ENCODE data around the gene C10orf90.
A peak's percentile ranks its signal among the peaks of the same experiment; 100 is the strongest.

Gene C10orf90

GRCh38 chr10:126509182-126509581, 161.3 kb downstream of the C10orf90 start:
- no peaks in the 10 kb centered on the region for H3K79me2 ChIP-seq (ENCODE audit: insufficient read depth, low read depth)
- no peaks in the 10 kb centered on the region for H4K20me1 ChIP-seq (ENCODE audit: insufficient read depth)
- H3K4me3 ChIP-seq (IDR thresholded peaks at IDR 0.05; ENCODE audit: insufficient read depth, low read depth, low read length), result no peak overlapping the region
- H3K9ac ChIP-seq, result no peak overlapping the region
- no peaks in the 10 kb centered on the region for H3K4me1 ChIP-seq (ENCODE audit: low read depth, poor library complexity, severe bottlenecking)
- H3K4me2 ChIP-seq, result no peak overlapping the region
- H3K27me3 ChIP-seq (ENCODE audit: insufficient read depth, low read depth), result no peaks in the 10 kb centered on the region
- no peak overlapping the region for H3K27ac ChIP-seq
- TF ChIP-seq CTCF (conservative IDR thresholded peaks at IDR 0.05; ENCODE audit: low read depth, low read length), result no peak
- no peaks in the 10 kb centered on the region for H3K36me3 ChIP-seq (ENCODE audit: insufficient read depth)
- no peak overlapping the region for H2AFZ ChIP-seq (ENCODE audit: low read depth)

- H2AFZ ChIP-seq (ENCODE audit: low read depth), result no peak overlapping the region
- no peak for TF ChIP-seq CTCF (conservative IDR thresholded peaks at IDR 0.05; ENCODE audit: low read depth, low read length)
- no peaks in the 10 kb centered on the region for H3K27me3 ChIP-seq (ENCODE audit: insufficient read depth, low read depth)
- no peak overlapping the region for H3K27ac ChIP-seq
- no peaks in the 10 kb centered on the region for H3K36me3 ChIP-seq (ENCODE audit: insufficient read depth)
- H3K4me1 ChIP-seq (ENCODE audit: low read depth, poor library complexity, severe bottlenecking), result no peaks in the 10 kb centered on the region
- no peaks in the 10 kb centered on the region for H4K20me1 ChIP-seq (ENCODE audit: insufficient read depth)
- H3K9ac ChIP-seq, result no peak overlapping the region
- no peaks in the 10 kb centered on the region for H3K79me2 ChIP-seq (ENCODE audit: insufficient read depth, low read depth)
- no peak overlapping the region for H3K4me2 ChIP-seq
- H3K4me3 ChIP-seq (IDR thresholded peaks at IDR 0.05; ENCODE audit: insufficient read depth, low read depth, low read length), result no peak overlapping the region
These were observed 161.9 kb downstream of the C10orf90 start for GRCh38 chr10:126508535-126509040.

GRCh38 chr10:126504761-126505112, 165.8 kb downstream of the C10orf90 start:
- Histone ChIP-seq H3K79me2 (ENCODE audit: insufficient read depth, low read depth) (no peaks in the 10 kb centered on the region), H3K9ac (no peak overlapping the region), H3K4me1 (ENCODE audit: low read depth, poor library complexity, severe bottlenecking) (no peaks in the 10 kb centered on the region), H3K27me3 (ENCODE audit: insufficient read depth, low read depth) (no peaks in the 10 kb centered on the region), H3K27ac (no peak overlapping the region), H3K4me3 (IDR thresholded peaks at IDR 0.05; ENCODE audit: insufficient read depth, low read depth, low read length) (no peak overlapping the region), H2AFZ (ENCODE audit: low read depth) (no peak overlapping the region), H3K4me2 (no peak overlapping the region), H4K20me1 (ENCODE audit: insufficient read depth) (no peaks in the 10 kb centered on the region), H3K36me3 (ENCODE audit: insufficient read depth) (no peaks in the 10 kb centered on the region)
- no peak for TF ChIP-seq CTCF (conservative IDR thresholded peaks at IDR 0.05; ENCODE audit: low read depth, low read length)

GRCh38 chr10:126504063-126504760, 166.3 kb downstream of the C10orf90 start:
- no peak overlapping the region for H3K4me3 ChIP-seq (IDR thresholded peaks at IDR 0.05; ENCODE audit: insufficient read depth, low read depth, low read length)
- peak; percentile 30; the same call in 1 of the 2 replicates for TF ChIP-seq CTCF (conservative IDR thresholded peaks at IDR 0.05; ENCODE audit: low read depth, low read length)
- H4K20me1 ChIP-seq (ENCODE audit: insufficient read depth), result no peaks in the 10 kb centered on the region
- H3K9ac ChIP-seq, result no peak overlapping the region
- no peak overlapping the region for H3K4me2 ChIP-seq
- H3K36me3 ChIP-seq (ENCODE audit: insufficient read depth), result no peaks in the 10 kb centered on the region
- H3K79me2 ChIP-seq (ENCODE audit: insufficient read depth, low read depth), result no peaks in the 10 kb centered on the region
- H3K27ac ChIP-seq, result no peak overlapping the region
- no peaks in the 10 kb centered on the region for H3K27me3 ChIP-seq (ENCODE audit: insufficient read depth, low read depth)
- H2AFZ ChIP-seq (ENCODE audit: low read depth), result no peak overlapping the region
- no peaks in the 10 kb centered on the region for H3K4me1 ChIP-seq (ENCODE audit: low read depth, poor library complexity, severe bottlenecking)

Data from KMS-11 (cell line).